ENCODE measurements around the gene LRMDA.

DNA sequence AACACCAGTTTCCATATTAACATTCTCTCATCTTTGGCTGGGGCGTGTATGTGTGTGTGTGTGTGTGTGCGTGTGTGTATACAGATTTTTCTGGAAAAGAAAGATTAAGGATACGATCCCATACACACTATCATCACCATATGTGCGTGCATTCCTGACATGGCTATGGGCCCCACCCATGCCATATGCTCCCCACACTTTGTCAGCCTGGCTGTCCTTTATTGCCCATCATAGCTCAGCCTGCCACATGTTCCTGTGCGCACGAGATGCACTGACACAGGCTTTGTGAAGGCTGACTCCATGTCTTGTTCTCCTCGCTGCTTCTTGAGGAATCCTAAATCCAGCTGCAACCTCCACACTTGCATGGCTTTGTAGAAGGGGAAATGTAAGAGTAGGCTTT lies 984.1 kb downstream of the LRMDA start:
- TF ChIP-seq, protein P1, sequence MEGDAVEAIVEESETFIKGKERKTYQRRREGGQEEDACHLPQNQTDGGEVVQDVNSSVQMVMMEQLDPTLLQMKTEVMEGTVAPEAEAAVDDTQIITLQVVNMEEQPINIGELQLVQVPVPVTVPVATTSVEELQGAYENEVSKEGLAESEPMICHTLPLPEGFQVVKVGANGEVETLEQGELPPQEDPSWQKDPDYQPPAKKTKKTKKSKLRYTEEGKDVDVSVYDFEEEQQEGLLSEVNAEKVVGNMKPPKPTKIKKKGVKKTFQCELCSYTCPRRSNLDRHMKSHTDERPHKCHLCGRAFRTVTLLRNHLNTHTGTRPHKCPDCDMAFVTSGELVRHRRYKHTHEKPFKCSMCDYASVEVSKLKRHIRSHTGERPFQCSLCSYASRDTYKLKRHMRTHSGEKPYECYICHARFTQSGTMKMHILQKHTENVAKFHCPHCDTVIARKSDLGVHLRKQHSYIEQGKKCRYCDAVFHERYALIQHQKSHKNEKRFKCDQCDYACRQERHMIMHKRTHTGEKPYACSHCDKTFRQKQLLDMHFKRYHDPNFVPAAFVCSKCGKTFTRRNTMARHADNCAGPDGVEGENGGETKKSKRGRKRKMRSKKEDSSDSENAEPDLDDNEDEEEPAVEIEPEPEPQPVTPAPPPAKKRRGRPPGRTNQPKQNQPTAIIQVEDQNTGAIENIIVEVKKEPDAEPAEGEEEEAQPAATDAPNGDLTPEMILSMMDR (conservative IDR thresholded peaks at IDR 0.05; ENCODE audit: low read length) = no peak
- TF ChIP-seq EZH2phosphoT487 (IDR thresholded peaks at IDR 0.05; ENCODE audit: borderline replicate concordance) = no peak

Data from Loucy (cell line).